ENCODE results near the gene BAHCC1.

BAHCC1 gene

GRCh38 chr17:81428948-81429774, 33.9 kb downstream of the BAHCC1 start:
- H3K9me2 ChIP-seq (replicated peaks; ENCODE audit: low read depth, low read length), result no peaks in the 10 kb centered on the region
- peaks cover 84% of the 10 kb centered on the region for H3K79me2 ChIP-seq (ENCODE audit: insufficient read depth, low read length)
- H2AFZ ChIP-seq (ENCODE audit: low read length), result no peak overlapping the region
- H4K20me1 ChIP-seq (ENCODE audit: insufficient read depth, low read length, poor library complexity, severe bottlenecking), result peaks cover 18% of the 10 kb centered on the region
- TF ChIP-seq EZH2phosphoT487 (IDR thresholded peaks at IDR 0.05; ENCODE audit: borderline replicate concordance) (no peak), CTCF (conservative IDR thresholded peaks at IDR 0.05; ENCODE audit: low read length) (no peak)
- peak overlapping the region; percentile 71 for H3K9ac ChIP-seq (ENCODE audit: low read depth, low read length, poor library complexity, severe bottlenecking)
- peak overlapping the region; percentile 25 for H3K4me3 ChIP-seq (ENCODE audit: low read length, poor library complexity, severe bottlenecking)
- peaks cover 22% of the 10 kb centered on the region for H3K4me1 ChIP-seq (ENCODE audit: insufficient read depth, low read length, poor library complexity, severe bottlenecking)
- H3K4me2 ChIP-seq (ENCODE audit: low read depth, low read length, poor library complexity, severe bottlenecking), result peak overlapping the region; percentile 14
- peaks cover 8% of the 10 kb centered on the region; the same call in 1 of the 2 replicates for H3K36me3 ChIP-seq (ENCODE audit: insufficient read depth, low read length)
- no peaks in the 10 kb centered on the region for H3K9me3 ChIP-seq (ENCODE audit: insufficient read depth, low read depth, low read length)
- no peaks in the 10 kb centered on the region for H3K27me3 ChIP-seq (ENCODE audit: insufficient read depth, low read length, poor library complexity, severe bottlenecking)
- peaks cover 12% of the 10 kb centered on the region for H3F3A ChIP-seq (ENCODE audit: low read depth)

- Histone ChIP-seq H3K4me1 (ENCODE audit: insufficient read depth, low read length, poor library complexity, severe bottlenecking) (peaks cover 23% of the 10 kb centered on the region), H2AFZ (ENCODE audit: low read length) (no peak overlapping the region), H4K20me1 (ENCODE audit: insufficient read depth, low read length, poor library complexity, severe bottlenecking) (peaks cover 10% of the 10 kb centered on the region), H3F3A (ENCODE audit: low read depth) (peaks cover 8% of the 10 kb centered on the region; the same call in 1 of the 2 replicates), H3K4me3 (ENCODE audit: low read length, poor library complexity, severe bottlenecking) (no peak overlapping the region), H3K36me3 (ENCODE audit: insufficient read depth, low read length) (peaks cover 8% of the 10 kb centered on the region; the same call in 1 of the 2 replicates), H3K4me2 (ENCODE audit: low read depth, low read length, poor library complexity, severe bottlenecking) (no peak overlapping the region), H3K9ac (ENCODE audit: low read depth, low read length, poor library complexity, severe bottlenecking) (peak overlapping the region; percentile 71), H3K79me2 (ENCODE audit: insufficient read depth, low read length) (peaks cover 84% of the 10 kb centered on the region), H3K27me3 (ENCODE audit: insufficient read depth, low read length, poor library complexity, severe bottlenecking) (no peaks in the 10 kb centered on the region), H3K9me3 (ENCODE audit: insufficient read depth, low read depth, low read length) (no peaks in the 10 kb centered on the region), H3K9me2 (replicated peaks; ENCODE audit: low read depth, low read length) (no peaks in the 10 kb centered on the region)
- TF ChIP-seq CTCF (conservative IDR thresholded peaks at IDR 0.05; ENCODE audit: low read length) (no peak), EZH2phosphoT487 (IDR thresholded peaks at IDR 0.05; ENCODE audit: borderline replicate concordance) (no peak)
These were observed 34.7 kb downstream of the BAHCC1 start for GRCh38 chr17:81429821-81430551.

GRCh38 chr17:81431545-81432482, 36.6 kb downstream of the BAHCC1 start:
- Histone ChIP-seq H3F3A (ENCODE audit: low read depth) (no peaks in the 10 kb centered on the region), H3K4me3 (ENCODE audit: low read length, poor library complexity, severe bottlenecking) (no peak overlapping the region), H3K9ac (ENCODE audit: low read depth, low read length, poor library complexity, severe bottlenecking) (no peak overlapping the region), H4K20me1 (ENCODE audit: insufficient read depth, low read length, poor library complexity, severe bottlenecking) (peaks cover 3% of the 10 kb centered on the region), H3K79me2 (ENCODE audit: insufficient read depth, low read length) (peaks cover 77% of the 10 kb centered on the region), H3K27me3 (ENCODE audit: insufficient read depth, low read length, poor library complexity, severe bottlenecking) (no peaks in the 10 kb centered on the region), H3K9me3 (ENCODE audit: insufficient read depth, low read depth, low read length) (no peaks in the 10 kb centered on the region), H3K4me2 (ENCODE audit: low read depth, low read length, poor library complexity, severe bottlenecking) (no peak overlapping the region), H3K4me1 (ENCODE audit: insufficient read depth, low read length, poor library complexity, severe bottlenecking) (peaks cover 33% of the 10 kb centered on the region), H2AFZ (ENCODE audit: low read length) (no peak overlapping the region), H3K9me2 (replicated peaks; ENCODE audit: low read depth, low read length) (no peaks in the 10 kb centered on the region), H3K36me3 (ENCODE audit: insufficient read depth, low read length) (peaks cover 6% of the 10 kb centered on the region; the same call in 1 of the 2 replicates)
- TF ChIP-seq CTCF (conservative IDR thresholded peaks at IDR 0.05; ENCODE audit: low read length) (no peak), EZH2phosphoT487 (IDR thresholded peaks at IDR 0.05; ENCODE audit: borderline replicate concordance) (no peak)
